Activated CD4-positive, alpha-beta T cell treated with anti-CD3 and anti-CD28 coated beads, Interleukin-2, amount 50 U/mL, for 16 hours (primary cell): Measurements from ENCODE around the gene ITPR2.
A peak's percentile ranks its signal among the peaks of the same experiment; 100 is the strongest.
"Not testable (repeated sequence)": the region's sequence is repeated elsewhere in the genome, so short reads cannot be mapped to it uniquely, and the experiment has no call there.

ENCODE experiments used
- DNase-seq: peaks from one replicate; pipeline ENCODE4 v3.0.0-alpha.2; 2020

The ITPR2 gene

GRCh38 chr12:26848156-26848825 lies 15.3 kb upstream of the ITPR2 start:
- DNase-seq: no peak

GRCh38 chr12:26847431-26847830 lies 14.4 kb upstream of the ITPR2 start:
- no peak for DNase-seq

- no peak for DNase-seq
Measured at GRCh38 chr12:26846416-26846815, 13.4 kb upstream of the ITPR2 start.

- no peak for DNase-seq
Measured at GRCh38 chr12:26845984-26846383, 13.0 kb upstream of the ITPR2 start.

- no peak for DNase-seq
Measured at GRCh38 chr12:26845057-26845666, 12.2 kb upstream of the ITPR2 start.

- no peak for DNase-seq
Measured at GRCh38 chr12:26843311-26843710, 10.3 kb upstream of the ITPR2 start.

- no peak for DNase-seq
Measured at GRCh38 chr12:26841085-26841484, 8.1 kb upstream of the ITPR2 start.

- no peak for DNase-seq
Measured at GRCh38 chr12:26839512-26839911, 6.5 kb upstream of the ITPR2 start.

- no peak for DNase-seq
Measured at GRCh38 chr12:26838888-26839416, 6.0 kb upstream of the ITPR2 start.

GRCh38 chr12:26836201-26836600 lies 3.2 kb upstream of the ITPR2 start:
- no peak for DNase-seq

- not testable (repeated sequence) for DNase-seq
Measured at GRCh38 chr12:26834503-26835060, 1.6 kb upstream of the ITPR2 start.

GRCh38 chr12:26833743-26834490 lies 923 bp upstream of the ITPR2 start:
- peak; percentile 25 for DNase-seq

- DNase-seq: peak; percentile 81
Measured at GRCh38 chr12:26831951-26832821, 808 bp downstream of the ITPR2 start.

- no peak for DNase-seq
Measured at GRCh38 chr12:26830783-26831551, 2.0 kb downstream of the ITPR2 start.

- DNase-seq: no peak
Measured at GRCh38 chr12:26830363-26830762, 2.6 kb downstream of the ITPR2 start.

- no peak for DNase-seq
Measured at GRCh38 chr12:26828280-26829073, 4.5 kb downstream of the ITPR2 start.

- DNase-seq: no peak
Measured at GRCh38 chr12:26826437-26826836, 6.6 kb downstream of the ITPR2 start.

- DNase-seq: no peak
Measured at GRCh38 chr12:26825459-26826016, 7.5 kb downstream of the ITPR2 start.

- no peak for DNase-seq
Measured at GRCh38 chr12:26823390-26823789, 9.6 kb downstream of the ITPR2 start.

- no peak for DNase-seq
Measured at GRCh38 chr12:26822026-26822425, 11.0 kb downstream of the ITPR2 start.
